ENCODE data around the gene UTP14A.

DNA sequence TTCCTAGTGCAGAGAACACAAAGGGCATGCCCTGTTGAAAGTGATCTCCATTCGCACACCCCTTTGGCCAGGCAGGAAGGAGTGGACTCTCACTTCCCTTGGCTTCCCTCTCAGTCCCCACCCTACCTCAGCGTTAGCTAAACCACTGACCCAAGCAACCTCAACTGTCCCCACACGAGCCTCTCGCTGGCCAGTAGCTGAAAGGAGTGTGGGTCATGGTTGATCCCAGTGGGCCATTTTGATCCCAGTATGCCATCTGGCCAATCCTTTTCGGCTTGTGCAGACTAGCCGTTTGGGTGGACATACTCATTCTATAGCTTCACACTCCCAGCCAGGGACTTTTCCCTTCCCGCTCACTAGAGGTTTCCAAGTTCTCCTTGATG lies 52.1 kb downstream of the UTP14A start:
- TF ChIP-seq CTCF (conservative IDR thresholded peaks at IDR 0.05) = no peak
- no peak for TF ChIP-seq ZFX (IDR thresholded peaks at IDR 0.05)

Data from C4-2B (cell line).